Psoas muscle (tissue), 8 donors: ENCODE measurements around the gene C19orf53. TPM values are rescaled to one million over a fixed set of nuclear protein-coding genes. Genes with fewer than 3 reads are reported as not detected.

Experiments
- ATAC-seq, 4 donors: fragments of 200-7000 bp; cut with Tn5 transposase; one replicate each; pipeline ENCODE4 v1.9.1; 2020; ENCODE audit warnings: moderate library complexity in 3 of 4, mild to moderate bottlenecking in 2 of 4
- DNase-seq, 2 donors: peaks; one replicate each; pipeline ENCODE4 v3.0.0-alpha.2; 2020
- H3K27ac ChIP-seq: fragments of 200-600 bp; one replicate; pipeline ENCODE4 v1.8.0; 2022
- H3K27me3 ChIP-seq, 3 donors: fragments of 200-600 bp in 1 of 3; one replicate each; pipeline versions ENCODE4 v1.6.1 to v1.8.0; 2013 to 2022; ENCODE audit warnings: low read length in 2 of 3, mild to moderate bottlenecking in 2 of 3, moderate library complexity in 1 of 3; ENCODE audit not compliant: insufficient read depth in 3 of 3
- H3K36me3 ChIP-seq, 2 donors: fragments of 200-600 bp in 1 of 2; one replicate each; pipeline versions ENCODE4 v1.6.1 to v1.8.0; 2013 to 2022; ENCODE audit warnings: low read depth in 1 of 2, mild to moderate bottlenecking in 1 of 2, moderate library complexity in 1 of 2; ENCODE audit not compliant: insufficient read depth in 1 of 2
- H3K4me1 ChIP-seq: fragments of 200-600 bp; one replicate; pipeline ENCODE4 v1.8.0; 2022
- H3K4me3 ChIP-seq: fragments of 200-600 bp; one replicate; pipeline ENCODE4 v1.8.0; 2022; ENCODE audit warnings: mild to moderate bottlenecking
- H3K9me3 ChIP-seq: fragments of 200-600 bp; one replicate; pipeline ENCODE4 v1.8.0; 2022
- WGBS, 3 donors: extraction: QIAGEN DNeasy Blood & Tissue Kit; methylation state at CpG; one replicate each; pipeline versions ENCODE4 v1.1.6 to v1.1.7; 2013; 5-methylcytosine and 5-hydroxymethylcytosine counted together
- intact Hi-C, 2 donors: fragments of 100-400 bp; cut with DNase I; formaldehyde crosslinking; loops; one replicate each; pipeline versions ENCODE4 v1.11.0 to v1.14.2; 2022
- polyA plus RNA-seq, 3 donors: library from polyadenylated mRNA; stranded (reverse); fragments of 200-250 nt; gene quantifications; one replicate each; pipeline ENCODE4 v1.2.3, GENCODE V29; 2013
- total RNA-seq, 4 donors: library from RNA; stranded (reverse); fragmentation: NEBNext Ultra II Directional in 2 of 4; extraction: Animal tissue kit (Norgen Biotek cat#: 25700) in 2 of 4; gene quantifications; one replicate each; pipeline versions ENCODE4 v1.2.1 to v1.2.4, GENCODE V29; 2021 to 2023
- TF ChIP-seq, protein P1 (sequence below): fragments of 200-600 bp; IDR thresholded peaks from one replicate; pipeline ENCODE4 v1.8.0; 2022; ENCODE audit warnings: antibody characterized with exemption
- donor health status: healthy with polysubstance abuse.
- donor health status: DM: no; HTN: no; CAD: no; lungs with moderate emphysema.
- donor health status: Bipolar disorder and iron deficiency.
- donor health status: healthy.
- donor health status: DM: yes; HTN: yes; CAD: no.
- donor health status: DM: no; HTN: no; CAD: no.
- donor health status: DM: no; HTN: no; CAD: no.
- donor health status: DM: yes; HTN: yes; CAD: no.

The C19orf53 gene
- total and polyA plus RNA-seq, 7 donors, result 88.9 to 196 (median 109) TPM

DNA sequence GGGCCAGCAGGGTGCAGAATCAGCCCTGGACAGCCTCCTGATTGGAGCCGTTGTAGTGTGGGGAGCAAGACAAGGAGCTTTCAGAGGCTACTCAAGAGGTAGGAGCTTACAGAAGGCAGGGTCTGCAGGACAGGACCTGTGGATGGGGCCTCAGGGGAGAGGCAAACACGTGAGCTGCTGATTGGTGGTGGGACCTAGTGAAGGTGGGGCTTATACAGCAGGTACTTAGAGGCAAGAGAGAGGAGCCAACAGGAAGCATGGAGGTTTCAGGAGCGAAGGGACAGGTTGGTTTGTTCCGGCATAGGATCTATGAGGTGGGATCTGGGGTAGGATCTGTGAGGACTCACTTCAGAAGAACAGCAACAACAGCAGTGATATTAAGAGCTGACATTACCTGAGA lies 53.4 kb downstream of the C19orf53 start:
- TF ChIP-seq, protein P1, sequence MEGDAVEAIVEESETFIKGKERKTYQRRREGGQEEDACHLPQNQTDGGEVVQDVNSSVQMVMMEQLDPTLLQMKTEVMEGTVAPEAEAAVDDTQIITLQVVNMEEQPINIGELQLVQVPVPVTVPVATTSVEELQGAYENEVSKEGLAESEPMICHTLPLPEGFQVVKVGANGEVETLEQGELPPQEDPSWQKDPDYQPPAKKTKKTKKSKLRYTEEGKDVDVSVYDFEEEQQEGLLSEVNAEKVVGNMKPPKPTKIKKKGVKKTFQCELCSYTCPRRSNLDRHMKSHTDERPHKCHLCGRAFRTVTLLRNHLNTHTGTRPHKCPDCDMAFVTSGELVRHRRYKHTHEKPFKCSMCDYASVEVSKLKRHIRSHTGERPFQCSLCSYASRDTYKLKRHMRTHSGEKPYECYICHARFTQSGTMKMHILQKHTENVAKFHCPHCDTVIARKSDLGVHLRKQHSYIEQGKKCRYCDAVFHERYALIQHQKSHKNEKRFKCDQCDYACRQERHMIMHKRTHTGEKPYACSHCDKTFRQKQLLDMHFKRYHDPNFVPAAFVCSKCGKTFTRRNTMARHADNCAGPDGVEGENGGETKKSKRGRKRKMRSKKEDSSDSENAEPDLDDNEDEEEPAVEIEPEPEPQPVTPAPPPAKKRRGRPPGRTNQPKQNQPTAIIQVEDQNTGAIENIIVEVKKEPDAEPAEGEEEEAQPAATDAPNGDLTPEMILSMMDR, result no peak
- intact Hi-C loops, result no loop called here
- WGBS, 3 donors, result 73 to 83% (median 76%) methylated on average over 4 of the region's 4 CpGs
- no peaks in the 10 kb centered on the region for H3K27me3 ChIP-seq
- DNase-seq (no peak), ATAC-seq (no peak)
- no peaks in the 10 kb centered on the region for H3K9me3 ChIP-seq
- no peaks in the 10 kb centered on the region for H3K4me1 ChIP-seq
- no peak overlapping the region for H3K4me3 ChIP-seq
- no peak overlapping the region for H3K27ac ChIP-seq
- peaks cover 0 to 20% of the 10 kb centered on the region in 2 donors for H3K36me3 ChIP-seq

Other genes with a start within 250 kb of the C19orf53 start
- gene MRI1, start 9.9 kb upstream of the C19orf53 start, total RNA-seq, result 10 to 100 TPM in 2 of 4 donors, 1 to 10 TPM in 2; 6.4 to 11.0 (median 9.3) TPM
- gene MRI1, start 9.9 kb upstream of the C19orf53 start, polyA plus RNA-seq, result 10 to 100 TPM in 1 of 3 donors, 1 to 10 TPM in 2; 9.4 to 11.2 (median 9.6) TPM
- gene ZSWIM4, start 21.0 kb downstream of the C19orf53 start, total RNA-seq, result 1 to 10 TPM; 3.3 to 7.8 (median 4.4) TPM
- gene ZSWIM4, start 21.0 kb downstream of the C19orf53 start, polyA plus RNA-seq, result 1 to 10 TPM in 2 of 3 donors, under 1 TPM in 1; 0.77 to 3.9 (median 1.6) TPM
- not detected for gene NANOS3, start 102.7 kb downstream of the C19orf53 start, total RNA-seq
- not detected for gene NANOS3, start 102.7 kb downstream of the C19orf53 start, polyA plus RNA-seq
- 1 to 10 TPM in 2 of 4 donors, under 1 TPM in 2; 0.27 to 1.5 (median 1.0) TPM for gene BRME1, start 131.7 kb downstream of the C19orf53 start, total RNA-seq
- gene BRME1, start 131.7 kb downstream of the C19orf53 start, polyA plus RNA-seq, result 1 to 10 TPM in 2 of 3 donors, under 1 TPM in 1; 0.86 to 2.5 (median 1.7) TPM
- 10 to 100 TPM; 21.1 to 26.1 (median 24.6) TPM for gene CC2D1A, start 131.7 kb downstream of the C19orf53 start, total RNA-seq
- gene CC2D1A, start 131.7 kb downstream of the C19orf53 start, polyA plus RNA-seq, result 10 to 100 TPM; 20.1 to 31.7 (median 23.1) TPM
- 1 to 10 TPM in 1 of 4 donors, under 1 TPM in 3; 0.18 to 1.3 (median 0.39) TPM for gene PODNL1, start 164.0 kb downstream of the C19orf53 start, total RNA-seq
- 1 to 10 TPM in 1 of 3 donors, under 1 TPM in 2; 0.07 to 1.3 (median 0.25) TPM for gene PODNL1, start 164.0 kb downstream of the C19orf53 start, polyA plus RNA-seq
- gene DCAF15, start 178.1 kb downstream of the C19orf53 start, total RNA-seq, result 10 to 100 TPM in 3 of 4 donors, 1 to 10 TPM in 1; 9.2 to 25.3 (median 16.0) TPM
- 10 to 100 TPM; 13.8 to 24.5 (median 16.6) TPM for gene DCAF15, start 178.1 kb downstream of the C19orf53 start, polyA plus RNA-seq
- 10 to 100 TPM in 1 of 4 donors, 1 to 10 TPM in 3; 5.9 to 10.1 (median 7.8) TPM for gene RFX1, start 231.9 kb downstream of the C19orf53 start, total RNA-seq
- gene RFX1, start 231.9 kb downstream of the C19orf53 start, polyA plus RNA-seq, result 1 to 10 TPM; 2.9 to 6.4 (median 5.1) TPM